ENCODE data around the gene GPR161. TPM values are rescaled to one million over a fixed set of nuclear protein-coding genes. Genes with fewer than 3 reads are reported as not detected.

GPR161 gene
- total and polyA plus RNA-seq, 2 of the 13 experiments (the other 11 are each of a cell fraction or from before 2014, with no cell fraction given) = 0.13 to 0.35 TPM

GRCh38 chr1:168179438-168180147, 42.9 kb upstream of the GPR161 start:
- peak overlapping the region; percentile 68 for H3K27ac ChIP-seq (ENCODE audit: extremely low read length, insufficient read depth, low read length)
- no TSS peak for BruUV-seq (replicated peaks)
- H3K4me2 ChIP-seq (ENCODE audit: low read depth, low read length) = peak overlapping the region; percentile 80
- CTCF ChIA-PET (ENCODE audit: low intra/inter-chr PET ratio, low total read pairs) = interaction anchor here (0.8 to 1.4 kb wide), 2 partner anchors 56 to 87 kb away, joined by 3 to 4 read pairs; no protein-coding TSS in a partner anchor
- FAIRE-seq (no peak), ATAC-seq (peak; percentile 32), DNase-seq (ENCODE audit: low spot score) (no peak)
- no peaks in the 10 kb centered on the region for H3K36me3 ChIP-seq (replicated peaks in 1 of 2; ENCODE audit: control insufficient read depth in 1 of 2, insufficient read depth in 2 of 2, low read length in 2 of 2)
- in situ Hi-C loops (cut with HindIII; ENCODE audit: extremely low pct_ligation_motif_present, low pct_unique_long_range_greater_than_20kb) = no loop called here
- WGBS (ENCODE audit: low lambda C conversion rate) = 1% methylated on average over 19 of the region's 20 CpGs
- intact Hi-C loops (cut with micrococcal nuclease; ENCODE audit: unreplicated experiment) = loop anchor here (1.0 to 5.0 kb wide), 2 partner anchors 58 to 143 kb away; no protein-coding TSS in a partner anchor
- no peaks in the 10 kb centered on the region for H4K20me1 ChIP-seq (ENCODE audit: insufficient read depth, low read length)
- H3K4me1 ChIP-seq (ENCODE audit: insufficient read depth, low read length) = peaks cover 11% of the 10 kb centered on the region
- H3K9ac ChIP-seq (ENCODE audit: insufficient read depth, low read depth, low read length) = peak overlapping the region; percentile 78
- H3K9me3 ChIP-seq (ENCODE audit: low read length) = no peaks in the 10 kb centered on the region
- peak overlapping the region; percentile 57 for H2AFZ ChIP-seq (ENCODE audit: low read length)
- peak overlapping the region; percentile 76 to 85 (median 83) for H3K4me3 ChIP-seq (replicated peaks in 1 of 3; ENCODE audit: insufficient read depth in 1 of 3, low read depth in 2 of 3, low read length in 3 of 3)
- no peaks in the 10 kb centered on the region; a peak in 1 of 5 replicates for H3K27me3 ChIP-seq (ENCODE audit: control insufficient read depth in 1 of 2, insufficient read depth in 2 of 2, low read length in 2 of 2)
- POLR2A ChIA-PET = interaction anchor here (1.0 kb wide), 1 partner anchor 15 kb away, joined by 4 read pairs; no protein-coding TSS in a partner anchor
- peaks cover 8% of the 10 kb centered on the region for H3K79me2 ChIP-seq (ENCODE audit: insufficient read depth, low read length)
- TF ChIP-seq ZNF749 (CRISPR knock-in tag; IDR thresholded peaks at IDR 0.05; ENCODE audit: borderline replicate concordance) (no peak), EEA1 (CRISPR knock-in tag; IDR thresholded peaks at IDR 0.05; ENCODE audit: borderline replicate concordance) (no peak), LBX2 (CRISPR knock-in tag; IDR thresholded peaks at IDR 0.05; ENCODE audit: borderline replicate concordance) (no peak), TEF (CRISPR knock-in tag; IDR thresholded peaks at IDR 0.05) (no peak; the same call in 1 of the 2 replicates), NR2C2 (CRISPR knock-in tag; IDR thresholded peaks at IDR 0.05; ENCODE audit: borderline replicate concordance) (no peak), ZSCAN29 (CRISPR knock-in tag; conservative IDR thresholded peaks at IDR 0.05) (no peak), ZNF569 (CRISPR knock-in tag; IDR thresholded peaks at IDR 0.05; ENCODE audit: borderline replicate concordance) (no peak), E2F1 (CRISPR knock-in tag; IDR thresholded peaks at IDR 0.05) (0 out of 2 replicates have a peak, but pooled peaks have one; percentile 37), NFKBIZ (CRISPR knock-in tag; IDR thresholded peaks at IDR 0.05) (no peak), KDM5A (IDR thresholded peaks at IDR 0.05; ENCODE audit: borderline replicate concordance, low read length) (0 out of 2 replicates have a peak, but pooled peaks have one; percentile 1), ZMAT3 (CRISPR knock-in tag; conservative IDR thresholded peaks at IDR 0.05) (no peak), PAF1 (CRISPR knock-in tag; IDR thresholded peaks at IDR 0.05) (no peak), ZNF274 (CRISPR knock-in tag; IDR thresholded peaks at IDR 0.05) (no peak), ZSCAN9 (CRISPR knock-in tag; IDR thresholded peaks at IDR 0.05; ENCODE audit: borderline replicate concordance) (0 out of 2 replicates have a peak, but pooled peaks have one; percentile 5)
- TF ChIP-seq, protein P1, sequence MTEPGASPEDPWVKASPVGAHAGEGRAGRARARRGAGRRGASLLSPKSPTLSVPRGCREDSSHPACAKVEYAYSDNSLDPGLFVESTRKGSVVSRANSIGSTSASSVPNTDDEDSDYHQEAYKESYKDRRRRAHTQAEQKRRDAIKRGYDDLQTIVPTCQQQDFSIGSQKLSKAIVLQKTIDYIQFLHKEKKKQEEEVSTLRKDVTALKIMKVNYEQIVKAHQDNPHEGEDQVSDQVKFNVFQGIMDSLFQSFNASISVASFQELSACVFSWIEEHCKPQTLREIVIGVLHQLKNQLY (CRISPR knock-in tag; IDR thresholded peaks at IDR 0.05) = no peak
- TF ChIP-seq, protein P2, sequence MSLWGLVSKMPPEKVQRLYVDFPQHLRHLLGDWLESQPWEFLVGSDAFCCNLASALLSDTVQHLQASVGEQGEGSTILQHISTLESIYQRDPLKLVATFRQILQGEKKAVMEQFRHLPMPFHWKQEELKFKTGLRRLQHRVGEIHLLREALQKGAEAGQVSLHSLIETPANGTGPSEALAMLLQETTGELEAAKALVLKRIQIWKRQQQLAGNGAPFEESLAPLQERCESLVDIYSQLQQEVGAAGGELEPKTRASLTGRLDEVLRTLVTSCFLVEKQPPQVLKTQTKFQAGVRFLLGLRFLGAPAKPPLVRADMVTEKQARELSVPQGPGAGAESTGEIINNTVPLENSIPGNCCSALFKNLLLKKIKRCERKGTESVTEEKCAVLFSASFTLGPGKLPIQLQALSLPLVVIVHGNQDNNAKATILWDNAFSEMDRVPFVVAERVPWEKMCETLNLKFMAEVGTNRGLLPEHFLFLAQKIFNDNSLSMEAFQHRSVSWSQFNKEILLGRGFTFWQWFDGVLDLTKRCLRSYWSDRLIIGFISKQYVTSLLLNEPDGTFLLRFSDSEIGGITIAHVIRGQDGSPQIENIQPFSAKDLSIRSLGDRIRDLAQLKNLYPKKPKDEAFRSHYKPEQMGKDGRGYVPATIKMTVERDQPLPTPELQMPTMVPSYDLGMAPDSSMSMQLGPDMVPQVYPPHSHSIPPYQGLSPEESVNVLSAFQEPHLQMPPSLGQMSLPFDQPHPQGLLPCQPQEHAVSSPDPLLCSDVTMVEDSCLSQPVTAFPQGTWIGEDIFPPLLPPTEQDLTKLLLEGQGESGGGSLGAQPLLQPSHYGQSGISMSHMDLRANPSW (CRISPR knock-in tag; IDR thresholded peaks at IDR 0.05; ENCODE audit: borderline replicate concordance) = no peak
- TF ChIP-seq, protein P3, sequence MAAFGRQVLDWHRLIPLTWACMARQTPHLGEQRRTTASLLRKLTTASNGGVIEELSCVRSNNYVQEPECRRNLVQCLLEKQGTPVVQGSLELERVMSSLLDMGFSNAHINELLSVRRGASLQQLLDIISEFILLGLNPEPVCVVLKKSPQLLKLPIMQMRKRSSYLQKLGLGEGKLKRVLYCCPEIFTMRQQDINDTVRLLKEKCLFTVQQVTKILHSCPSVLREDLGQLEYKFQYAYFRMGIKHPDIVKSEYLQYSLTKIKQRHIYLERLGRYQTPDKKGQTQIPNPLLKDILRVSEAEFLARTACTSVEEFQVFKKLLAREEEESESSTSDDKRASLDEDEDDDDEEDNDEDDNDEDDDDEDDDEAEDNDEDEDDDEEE (CRISPR knock-in tag; IDR thresholded peaks at IDR 0.05) = no peak
